Type B pancreatic cell (in vitro differentiated cells): ENCODE results near the gene SGK1. TPM values are rescaled to one million over a fixed set of nuclear protein-coding genes. Genes with fewer than 3 reads are reported as not detected.
"Not testable (repeated sequence)": the region's sequence is repeated elsewhere in the genome, so short reads cannot be mapped to it uniquely, and the experiment has no call there.

Experiments used
- DNase-seq: peaks from one replicate; pipeline ENCODE4 v3.0.0; 2021; ENCODE audit warnings: mixed read lengths; ENCODE audit not compliant: unreplicated experiment; ENCODE audit errors: extremely low spot score
- H3K27ac Mint-ChIP-seq: 2 replicates; pipeline ENCODE4 v1.8.0; 2021; ENCODE audit warnings: mild to moderate bottlenecking, mixed read lengths
- H3K27me3 Mint-ChIP-seq: 2 replicates; pipeline ENCODE4 v1.8.0; 2021; ENCODE audit warnings: mixed read lengths
- H3K36me3 Mint-ChIP-seq: 2 replicates; pipeline ENCODE4 v1.8.0; 2021; ENCODE audit warnings: mixed read lengths
- H3K4me1 Mint-ChIP-seq: one replicate; pipeline ENCODE4 v1.8.0; 2021; ENCODE audit warnings: mixed read lengths; ENCODE audit not compliant: unreplicated experiment
- H3K4me3 Mint-ChIP-seq: 2 replicates; pipeline ENCODE4 v1.8.0; 2021; ENCODE audit warnings: mild to moderate bottlenecking, mixed read lengths
- H3K9me3 Mint-ChIP-seq: 2 replicates; pipeline ENCODE4 v1.8.0; 2021; ENCODE audit warnings: mixed read lengths
- CTCF ChIP-seq: fragments of 200-600 bp; sonication (generic); conservative IDR thresholded peaks from 2 replicates; pipeline ENCODE4 v1.5.0; 2021; ENCODE audit warnings: antibody characterized with exemption, mild to moderate bottlenecking
- total RNA-seq: library from RNA; stranded (reverse); gene quantifications from 2 replicates; pipeline ENCODE4 v1.2.1, GENCODE V29; 2021; ENCODE audit warnings: low replicate concordance

The SGK1 gene
- total RNA-seq, 1 donor from 2014 or later = 52.6 TPM

GRCh38 chr6:134245041-134245440, 72.9 kb downstream of the SGK1 start:
- Mint-ChIP-seq H3K4me1 (peaks cover 15% of the 10 kb centered on the region), H3K36me3 (no peaks in the 10 kb centered on the region), H3K27me3 (no peaks in the 10 kb centered on the region), H3K4me3 (no peak overlapping the region), H3K9me3 (peaks cover 4% of the 10 kb centered on the region), H3K27ac (no peak overlapping the region)
- TF ChIP-seq CTCF = no peak
- no peak for DNase-seq

- Mint-ChIP-seq H3K9me3 (peaks cover 4% of the 10 kb centered on the region), H3K4me3 (no peak overlapping the region), H3K36me3 (no peaks in the 10 kb centered on the region), H3K27ac (peak overlapping the region; percentile 49), H3K27me3 (no peaks in the 10 kb centered on the region), H3K4me1 (peaks cover 13% of the 10 kb centered on the region)
- no peak for DNase-seq
- no peak for TF ChIP-seq CTCF
These were observed 77.1 kb downstream of the SGK1 start for GRCh38 chr6:134240665-134241431.

GRCh38 chr6:134238960-134239795, 78.7 kb downstream of the SGK1 start:
- no peak for TF ChIP-seq CTCF
- Mint-ChIP-seq H3K27me3 (no peaks in the 10 kb centered on the region), H3K36me3 (no peaks in the 10 kb centered on the region), H3K4me3 (no peak overlapping the region), H3K4me1 (peaks cover 13% of the 10 kb centered on the region), H3K9me3 (peaks cover 4% of the 10 kb centered on the region), H3K27ac (no peak overlapping the region)
- no peak for DNase-seq

GRCh38 chr6:134238006-134238405, 79.9 kb downstream of the SGK1 start:
- peaks cover 4% of the 10 kb centered on the region for H3K9me3 Mint-ChIP-seq
- peaks cover 13% of the 10 kb centered on the region for H3K4me1 Mint-ChIP-seq
- H3K4me3 Mint-ChIP-seq = no peak overlapping the region
- H3K27ac Mint-ChIP-seq = no peak overlapping the region
- DNase-seq = no peak
- no peaks in the 10 kb centered on the region for H3K27me3 Mint-ChIP-seq
- H3K36me3 Mint-ChIP-seq = no peaks in the 10 kb centered on the region
- no peak for TF ChIP-seq CTCF

GRCh38 chr6:134235937-134236751, 81.8 kb downstream of the SGK1 start:
- peaks cover 13% of the 10 kb centered on the region for H3K4me1 Mint-ChIP-seq
- no peak for TF ChIP-seq CTCF
- no peaks in the 10 kb centered on the region for H3K27me3 Mint-ChIP-seq
- H3K9me3 Mint-ChIP-seq = no peaks in the 10 kb centered on the region
- H3K36me3 Mint-ChIP-seq = no peaks in the 10 kb centered on the region
- no peak overlapping the region for H3K4me3 Mint-ChIP-seq
- no peak for DNase-seq
- no peak overlapping the region for H3K27ac Mint-ChIP-seq

GRCh38 chr6:134235334-134235733, 82.6 kb downstream of the SGK1 start:
- not testable (repeated sequence) for H3K27ac Mint-ChIP-seq, H3K27me3 Mint-ChIP-seq, H3K4me3 Mint-ChIP-seq, DNase-seq, H3K36me3 Mint-ChIP-seq, H3K9me3 Mint-ChIP-seq
- H3K4me1 Mint-ChIP-seq = peaks cover 13% of the 10 kb centered on the region
